IMR-90 (cell line): Measurements from ENCODE around the gene SIRPG. TPM values are rescaled to one million over a fixed set of nuclear protein-coding genes. Genes with fewer than 3 reads are reported as not detected.

Experiments used
- ATAC-seq: fragments of 200-7000 bp; cut with Tn5 transposase; 2 replicates; pipeline ENCODE4 v1.9.1; 2020; ENCODE audit warnings: low read depth, mild to moderate bottlenecking, moderate library complexity
- BruUV-seq: library from RNA; stranded (reverse); fragments of 400-500 nt; replicated peaks from 2 replicates; lab custom pipeline; 2021; lab: Mats Ljungman, UMichigan
- CTCF ChIA-PET: fragments of 300-600 bp; formaldehyde crosslinking; extraction: SDS; loops from one replicate; lab custom pipeline; 2021; ENCODE audit warnings: antibody characterized with exemption; lab: Yijun Ruan, JAX
- POLR2A ChIA-PET: fragments of 300-600 bp; sonication (Branson Sonifier 250); formaldehyde crosslinking; loops from one replicate; lab custom pipeline; 2022; ENCODE audit warnings: antibody characterized with exemption; ENCODE audit not compliant: unreplicated experiment; lab: Charles Lee
- DNase-seq: peaks from one replicate; pipeline ENCODE4 v3.0.0; 2013
- H2AFZ ChIP-seq: replicated peaks from 2 replicates; pipeline ENCODE3; 2013; ENCODE audit warnings: low read length, mild to moderate bottlenecking; ENCODE audit not compliant: poor library complexity
- H2AK5ac ChIP-seq: 2 replicates; pipeline ENCODE4 v1.6.1; 2013; ENCODE audit warnings: low read depth, low read length, inconsistent platforms
- H2AK9ac ChIP-seq: replicated peaks from 2 replicates; pipeline ENCODE3; 2013; ENCODE audit warnings: mild to moderate bottlenecking, low read depth, low read length, moderate library complexity; ENCODE audit not compliant: poor library complexity
- H2BK120ac ChIP-seq: 2 replicates; pipeline ENCODE4 v1.6.1; 2013; ENCODE audit warnings: low read depth, low read length, inconsistent platforms
- H2BK15ac ChIP-seq: 3 replicates; pipeline ENCODE4 v1.6.1; 2013; ENCODE audit warnings: low read depth, low read length, inconsistent platforms
- H2BK20ac ChIP-seq: 2 replicates; pipeline ENCODE4 v1.6.1; 2013; ENCODE audit warnings: low read depth, mild to moderate bottlenecking, inconsistent platforms, low read length, moderate library complexity
- H2BK5ac ChIP-seq: 2 replicates; pipeline ENCODE4 v1.6.1; 2013; ENCODE audit warnings: mild to moderate bottlenecking, low read depth, low read length, inconsistent platforms; ENCODE audit not compliant: poor library complexity, severe bottlenecking
- H3K14ac ChIP-seq: replicated peaks from 2 replicates; pipeline ENCODE4 v1.6.1; 2013; ENCODE audit warnings: low read depth, low read length, inconsistent platforms
- H3K18ac ChIP-seq: 2 replicates; pipeline ENCODE4 v1.6.1; 2013; ENCODE audit warnings: low read depth, low read length, control low read depth
- H3K23ac ChIP-seq: 2 replicates; pipeline ENCODE4 v1.6.1; 2013; ENCODE audit warnings: low read depth, low read length, inconsistent platforms
- H3K27ac ChIP-seq: 2 replicates; pipeline ENCODE4 v1.5.1; 2013; ENCODE audit warnings: mild to moderate bottlenecking, control low read depth, low read length; ENCODE audit not compliant: insufficient read depth
- H3K27me3 ChIP-seq: 2 replicates; pipeline ENCODE4 v1.6.1; 2013; ENCODE audit warnings: low read length; ENCODE audit not compliant: control insufficient read depth, insufficient read depth
- H3K36me3 ChIP-seq: 2 replicates; pipeline ENCODE4 v1.6.1; 2013; ENCODE audit warnings: low read length, mixed read lengths; ENCODE audit not compliant: control insufficient read depth, insufficient read depth
- H3K4ac ChIP-seq: 2 replicates; pipeline ENCODE4 v1.6.1; 2013; ENCODE audit warnings: low read depth, low read length, inconsistent platforms
- H3K4me1 ChIP-seq: 2 replicates; pipeline ENCODE4 v1.6.1; 2013; ENCODE audit warnings: low read length, mixed read lengths; ENCODE audit not compliant: control insufficient read depth, insufficient read depth
- H3K4me2 ChIP-seq: 2 replicates; pipeline ENCODE4 v1.6.1; 2013; ENCODE audit warnings: low read depth, mild to moderate bottlenecking, control low read depth, low read length, moderate library complexity
- H3K4me3 ChIP-seq: 2 replicates; pipeline ENCODE4 v1.5.1; 2013; ENCODE audit warnings: low read depth, mild to moderate bottlenecking, control low read depth, low read length, moderate library complexity; ENCODE audit not compliant: insufficient read depth
- H3K56ac ChIP-seq: 2 replicates; pipeline ENCODE4 v1.6.1; 2013; ENCODE audit warnings: low read length, inconsistent platforms; ENCODE audit not compliant: insufficient read depth; ENCODE audit errors: extremely low read depth
- H3K79me1 ChIP-seq, 2 experiments: 2 replicates each; pipeline ENCODE4 v1.6.1; 2013; ENCODE audit warnings: low read length in 2 of 2, inconsistent platforms in 1 of 2, low read depth in 1 of 2
- H3K9ac ChIP-seq: 2 replicates; pipeline ENCODE4 v1.6.1; 2013; ENCODE audit warnings: low read depth, low read length, control low read depth
- H3K9me1 ChIP-seq: 2 replicates; pipeline ENCODE4 v1.6.1; 2013; ENCODE audit warnings: low read length, inconsistent platforms; ENCODE audit not compliant: insufficient read depth
- H3K9me3 ChIP-seq: 2 replicates; pipeline ENCODE4 v1.6.1; 2013; ENCODE audit warnings: low read length; ENCODE audit not compliant: control insufficient read depth, insufficient read depth
- H4K20me1 ChIP-seq: 2 replicates; pipeline ENCODE4 v1.6.1; 2013; ENCODE audit warnings: low read length, inconsistent platforms; ENCODE audit not compliant: insufficient read depth
- H4K5ac ChIP-seq: 2 replicates; pipeline ENCODE4 v1.6.1; 2013; ENCODE audit warnings: mild to moderate bottlenecking, low read depth, low read length, control low read depth
- H4K8ac ChIP-seq, 2 experiments: 2 replicates each; pipeline ENCODE4 v1.6.1; 2013; ENCODE audit warnings: low read depth in 2 of 2, low read length in 2 of 2, control low read depth in 1 of 2, inconsistent platforms in 1 of 2
- H4K91ac ChIP-seq: 2 replicates; pipeline ENCODE4 v1.6.1; 2013; ENCODE audit warnings: low read depth, low read length, inconsistent platforms; ENCODE audit not compliant: insufficient read depth
- BHLHE40 ChIP-seq: fragments of 150-350 bp; IDR thresholded peaks from 2 replicates; pipeline ENCODE4 v1.6.1; 2016; ENCODE audit warnings: mild to moderate bottlenecking, low read depth, low read length
- CEBPB ChIP-seq: IDR thresholded peaks from 2 replicates; pipeline ENCODE4 v1.6.1; 2012; ENCODE audit warnings: low read depth, low read length, improper control_type of control experiment
- CHD1 ChIP-seq: IDR thresholded peaks from 2 replicates; pipeline ENCODE4 v1.6.1; 2012; ENCODE audit warnings: low read depth, low read length, improper control_type of control experiment
- CTCF ChIP-seq: conservative IDR thresholded peaks from 2 replicates; pipeline ENCODE4 v1.5.1; 2012; ENCODE audit warnings: mild to moderate bottlenecking, low read depth, low read length, improper control_type of control experiment
- FOS ChIP-seq: fragments of 150-350 bp; IDR thresholded peaks from 2 replicates; pipeline ENCODE4 v1.6.1; 2016; ENCODE audit warnings: low read depth, low read length
- MAFK ChIP-seq: IDR thresholded peaks from 2 replicates; pipeline ENCODE4 v1.6.1; 2012; ENCODE audit warnings: low read depth, low read length, improper control_type of control experiment
- MAZ ChIP-seq: IDR thresholded peaks from 2 replicates; pipeline ENCODE4 v1.6.1; 2012; ENCODE audit warnings: low read depth, mild to moderate bottlenecking, low read length, improper control_type of control experiment, moderate library complexity, borderline replicate concordance
- MXI1 ChIP-seq: IDR thresholded peaks from 2 replicates; pipeline ENCODE4 v1.6.1; 2012; ENCODE audit warnings: low read depth, mild to moderate bottlenecking, low read length, moderate library complexity, borderline replicate concordance
- NFE2L2 ChIP-seq: fragments of 150-350 bp; IDR thresholded peaks from 2 replicates; pipeline ENCODE4 v1.6.1; 2016; ENCODE audit warnings: low read depth, mild to moderate bottlenecking, low read length
- POLR2A ChIP-seq: IDR thresholded peaks from 2 replicates; pipeline ENCODE4 v1.6.1; 2012; ENCODE audit warnings: mild to moderate bottlenecking, low read depth, low read length
- RAD21 ChIP-seq: IDR thresholded peaks from 2 replicates; pipeline ENCODE4 v1.6.1; 2012; ENCODE audit warnings: low read length, improper control_type of control experiment
- RCOR1 ChIP-seq: IDR thresholded peaks from 2 replicates; pipeline ENCODE4 v1.6.1; 2012; ENCODE audit warnings: mild to moderate bottlenecking, low read length, improper control_type of control experiment; ENCODE audit not compliant: insufficient replicate concordance
- RFX5 ChIP-seq: IDR thresholded peaks from 2 replicates; pipeline ENCODE4 v1.8.0; 2012; ENCODE audit warnings: low read depth, mild to moderate bottlenecking, low read length, moderate library complexity
- SMC3 ChIP-seq: fragments of 150-350 bp; IDR thresholded peaks from 2 replicates; pipeline ENCODE4 v1.6.1; 2016; ENCODE audit warnings: low read depth, mild to moderate bottlenecking, antibody characterized with exemption, low read length, moderate library complexity
- dilution Hi-C: fragments of 300-500 bp; cut with HindIII; formaldehyde crosslinking; loops from one replicate; pipeline ENCODE4 v1.14.3; 2018; ENCODE audit warnings: low sequenced_read_pairs; ENCODE audit not compliant: unreplicated experiment
- in situ Hi-C: fragments of 300-500 bp; cut with MboI; formaldehyde crosslinking; loops from 3 replicates; pipeline ENCODE4 v1.14.3; 2019; ENCODE audit warnings: low sequenced_read_pairs, inconsistent platforms, mixed read lengths
- intact Hi-C: fragments of 100-400 bp; cut with micrococcal nuclease; formaldehyde crosslinking; loops from 2 replicates; pipeline ENCODE4 v1.10.0; 2022
- polyA plus RNA-seq, 3 experiments: library from polyadenylated mRNA; depleted of rRNA; stranded (reverse); fragments of >200 nt; gene quantifications; 2 replicates each; pipeline ENCODE4 v1.2.3, GENCODE V29; 2012; ENCODE audit warnings: low replicate concordance in 1 of 3
- total RNA-seq: library from RNA; depleted of rRNA; stranded (reverse); fragments of >200 nt; gene quantifications from 2 replicates; pipeline ENCODE4 v1.2.3, GENCODE V29; 2012
- TF ChIP-seq, protein P1 (sequence below): fragments of 150-350 bp; IDR thresholded peaks from 2 replicates; pipeline ENCODE4 v1.6.1; 2017; ENCODE audit warnings: mild to moderate bottlenecking, antibody characterized with exemption, low read length, low read depth
- TF ChIP-seq, protein P2 (sequence below): fragments of 150-350 bp; IDR thresholded peaks from 2 replicates; pipeline ENCODE4 v1.6.1; 2016; ENCODE audit warnings: low read depth, mild to moderate bottlenecking, low read length, moderate library complexity, borderline replicate concordance

The SIRPG gene
- total and polyA plus RNA-seq, 2 of the 4 experiments (the other 2 are of a cell fraction), result not detected

DNA sequence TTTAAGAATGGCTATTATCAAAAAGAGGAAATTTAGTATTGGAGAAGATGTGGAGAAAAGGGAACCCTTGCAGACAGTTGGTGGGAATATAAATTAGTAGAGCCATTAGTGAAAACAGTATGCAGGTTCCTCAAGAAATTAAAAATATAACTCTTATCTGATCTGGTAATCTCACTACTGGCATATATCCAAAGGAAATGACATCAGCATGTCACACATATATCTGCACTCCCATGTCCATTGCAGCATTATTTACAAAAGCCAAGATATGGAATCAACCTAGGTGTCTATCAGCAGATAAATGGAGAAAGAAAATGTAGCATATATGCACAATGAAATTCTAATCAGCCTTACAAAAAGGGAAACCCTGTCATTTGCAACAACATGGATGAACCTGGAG is 2.6 kb downstream of the SIRPG start:
- H3K9me3 ChIP-seq, result no peaks in the 10 kb centered on the region
- H3K18ac ChIP-seq, result no peak overlapping the region
- dilution Hi-C loops, result no loop called here
- POLR2A ChIA-PET, result no interaction called here
- no peak overlapping the region for H3K4me3 ChIP-seq
- no peaks in the 10 kb centered on the region for H3K79me1 ChIP-seq
- no peak overlapping the region for H2BK5ac ChIP-seq
- H3K14ac ChIP-seq, result no peak overlapping the region
- H3K9me1 ChIP-seq, result no peaks in the 10 kb centered on the region
- no peak overlapping the region for H2AFZ ChIP-seq
- H3K4me2 ChIP-seq, result no peak overlapping the region
- H2BK20ac ChIP-seq, result no peak overlapping the region
- no peaks in the 10 kb centered on the region; the same call in 1 of the 2 replicates for H3K27me3 ChIP-seq
- CTCF ChIA-PET, result no interaction called here
- no peaks in the 10 kb centered on the region for H4K20me1 ChIP-seq
- no TSS peak for BruUV-seq
- no peak overlapping the region for H2BK15ac ChIP-seq
- intact Hi-C loops, result no loop called here
- in situ Hi-C loops, result no loop called here
- no peak overlapping the region for H2BK120ac ChIP-seq
- no peaks in the 10 kb centered on the region for H3K36me3 ChIP-seq
- no peak overlapping the region for H2AK9ac ChIP-seq
- no peak for TF ChIP-seq FOS
- TF ChIP-seq, protein P1, sequence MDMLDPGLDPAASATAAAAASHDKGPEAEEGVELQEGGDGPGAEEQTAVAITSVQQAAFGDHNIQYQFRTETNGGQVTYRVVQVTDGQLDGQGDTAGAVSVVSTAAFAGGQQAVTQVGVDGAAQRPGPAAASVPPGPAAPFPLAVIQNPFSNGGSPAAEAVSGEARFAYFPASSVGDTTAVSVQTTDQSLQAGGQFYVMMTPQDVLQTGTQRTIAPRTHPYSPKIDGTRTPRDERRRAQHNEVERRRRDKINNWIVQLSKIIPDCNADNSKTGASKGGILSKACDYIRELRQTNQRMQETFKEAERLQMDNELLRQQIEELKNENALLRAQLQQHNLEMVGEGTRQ, result no peak
- TF ChIP-seq POLR2A, result no peak
- TF ChIP-seq SMC3, result no peak
- TF ChIP-seq CEBPB, result no peak
- TF ChIP-seq MAFK, result no peak
- TF ChIP-seq BHLHE40, result no peak
- TF ChIP-seq RFX5, result no peak
- no peak for TF ChIP-seq CHD1
- TF ChIP-seq, protein P2, sequence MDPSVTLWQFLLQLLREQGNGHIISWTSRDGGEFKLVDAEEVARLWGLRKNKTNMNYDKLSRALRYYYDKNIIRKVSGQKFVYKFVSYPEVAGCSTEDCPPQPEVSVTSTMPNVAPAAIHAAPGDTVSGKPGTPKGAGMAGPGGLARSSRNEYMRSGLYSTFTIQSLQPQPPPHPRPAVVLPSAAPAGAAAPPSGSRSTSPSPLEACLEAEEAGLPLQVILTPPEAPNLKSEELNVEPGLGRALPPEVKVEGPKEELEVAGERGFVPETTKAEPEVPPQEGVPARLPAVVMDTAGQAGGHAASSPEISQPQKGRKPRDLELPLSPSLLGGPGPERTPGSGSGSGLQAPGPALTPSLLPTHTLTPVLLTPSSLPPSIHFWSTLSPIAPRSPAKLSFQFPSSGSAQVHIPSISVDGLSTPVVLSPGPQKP, result no peak
- no peak for TF ChIP-seq MXI1
- no peak for TF ChIP-seq RCOR1
- no peak for TF ChIP-seq RAD21
- no peak for TF ChIP-seq NFE2L2
- TF ChIP-seq CTCF, result no peak
- no peak for TF ChIP-seq MAZ
- H3K27ac ChIP-seq, result no peak overlapping the region
- H3K9ac ChIP-seq, result no peak overlapping the region
- DNase-seq (no peak), ATAC-seq (no peak)
- H3K23ac ChIP-seq, result no peak overlapping the region
- H4K5ac ChIP-seq, result no peak overlapping the region
- no peaks in the 10 kb centered on the region for H3K4me1 ChIP-seq
- no peak overlapping the region for H4K91ac ChIP-seq
- no peak overlapping the region for H2AK5ac ChIP-seq
- H4K8ac ChIP-seq, result no peak overlapping the region
- no peak overlapping the region for H3K4ac ChIP-seq
- H3K56ac ChIP-seq, result no peak overlapping the region
